GM12878 (cell line): ENCODE results near the gene CYYR1. TPM values are rescaled to one million over a fixed set of nuclear protein-coding genes. Genes with fewer than 3 reads are reported as not detected.

Source experiments
- ATAC-seq: fragments of 200-7000 bp; cut with Tn5 transposase; 3 replicates; pipeline ENCODE4 v1.9.1; 2020; ENCODE audit warnings: mild to moderate bottlenecking, moderate library complexity
- BruUV-seq: library from RNA; stranded (reverse); fragments of 400-500 nt; replicated peaks from 2 replicates; lab custom pipeline; 2021; lab: Mats Ljungman, UMichigan
- CTCF ChIA-PET: fragments of 300-600 bp; sonication (Branson Sonifier 250); formaldehyde crosslinking; extraction: SDS; loops from one replicate; lab custom pipeline; 2021; ENCODE audit warnings: inconsistent platforms; lab: Yijun Ruan, JAX
- POLR2A ChIA-PET: fragments of 350-600 bp; formaldehyde crosslinking; extraction: SDS; loops from one replicate; lab custom pipeline; 2021; ENCODE audit warnings: inconsistent platforms; lab: Charles Lee
- RAD21 ChIA-PET: fragments of 300-600 bp; sonication (Branson Sonifier 250); formaldehyde crosslinking; loops from one replicate; lab custom pipeline; 2023; ENCODE audit warnings: antibody characterized with exemption; ENCODE audit not compliant: unreplicated experiment; lab: Charles Lee
- SMC1A ChIA-PET: fragments of 300-600 bp; sonication (Branson Sonifier 250); formaldehyde crosslinking; loops from one replicate; lab custom pipeline; 2023; ENCODE audit not compliant: unreplicated experiment, uncharacterized antibody; lab: Charles Lee
- DNase-seq: peaks from one replicate; pipeline ENCODE4 v3.0.0-alpha.2; 2011; ENCODE audit warnings: low read depth, low spot score
- FAIRE-seq: peaks from 3 replicates; lab custom pipeline; 2011; peaks lifted over from hg19 to GRCh38; lab: Jason Lieb, UNC
- H2AFZ ChIP-seq: 2 replicates; pipeline ENCODE4 v1.6.0; 2011; ENCODE audit warnings: low read depth, low read length, control low read depth; ENCODE audit not compliant: control insufficient read depth
- H3K27ac ChIP-seq: 2 replicates; pipeline ENCODE4 v1.5.1; 2011; ENCODE audit warnings: control low read depth; ENCODE audit not compliant: control insufficient read depth, insufficient read depth
- H3K27me3 ChIP-seq, 2 experiments: replicated peaks in 1 of 2; 2 replicates each; pipeline versions ENCODE4 v1.6.0 to v1.6.1; 2011; ENCODE audit warnings: low read length in 1 of 2; ENCODE audit not compliant: control insufficient read depth in 2 of 2, insufficient read depth in 2 of 2
- H3K36me3 ChIP-seq, 2 experiments: 2 replicates each; pipeline ENCODE4 v1.5.1; 2011; ENCODE audit warnings: low read length in 1 of 2; ENCODE audit not compliant: control insufficient read depth in 2 of 2, insufficient read depth in 2 of 2
- H3K4me1 ChIP-seq: 2 replicates; pipeline ENCODE4 v1.6.1; 2011; ENCODE audit warnings: mild to moderate bottlenecking, low read length, moderate library complexity, mixed read lengths; ENCODE audit not compliant: control insufficient read depth, insufficient read depth
- H3K4me2 ChIP-seq: 2 replicates; pipeline ENCODE4 v1.6.0; 2011; ENCODE audit warnings: control low read depth; ENCODE audit not compliant: control insufficient read depth, insufficient read depth
- H3K4me3 ChIP-seq: fragments of 200-600 bp; sonication (generic); 2 replicates; pipeline ENCODE4 v1.5.1; 2016
- H3K79me2 ChIP-seq: 2 replicates; pipeline ENCODE4 v1.6.0; 2011; ENCODE audit warnings: low read length; ENCODE audit not compliant: control insufficient read depth, insufficient read depth
- H3K9ac ChIP-seq: 2 replicates; pipeline ENCODE4 v1.8.0; 2011; ENCODE audit warnings: low read length, control low read depth, mixed read lengths; ENCODE audit not compliant: control insufficient read depth, insufficient read depth
- H3K9me3 ChIP-seq: replicated peaks from 3 replicates; pipeline ENCODE4 v1.5.1; 2011; ENCODE audit warnings: mild to moderate bottlenecking, low read length; ENCODE audit not compliant: control insufficient read depth, insufficient read depth
- H4K20me1 ChIP-seq: 2 replicates; pipeline ENCODE4 v1.6.0; 2011; ENCODE audit not compliant: control insufficient read depth, insufficient read depth
- GATAD2B ChIP-seq: fragments of 450-650 bp; conservative IDR thresholded peaks from 2 replicates; pipeline ENCODE4 v1.6.1; 2017; ENCODE audit warnings: low read depth, mild to moderate bottlenecking, moderate library complexity
- POLR2AphosphoS5 ChIP-seq: IDR thresholded peaks from 2 replicates; pipeline ENCODE4 v1.6.1; 2011; ENCODE audit warnings: mild to moderate bottlenecking, low read length, inconsistent platforms
- RAD21 ChIP-seq: IDR thresholded peaks from 2 replicates; pipeline ENCODE4 v1.6.1; 2011; ENCODE audit warnings: mild to moderate bottlenecking, low read depth, low read length, moderate library complexity; ENCODE audit not compliant: insufficient read depth
- SRF ChIP-seq, 2 experiments: IDR thresholded peaks; 2 replicates each; pipeline ENCODE4 v1.6.1; 2011; ENCODE audit warnings: low read depth in 2 of 2, low read length in 2 of 2, mild to moderate bottlenecking in 1 of 2, moderate library complexity in 1 of 2
- ZNF217 ChIP-seq: fragments of 450-650 bp; IDR thresholded peaks from 2 replicates; pipeline ENCODE4 v1.6.1; 2017; ENCODE audit warnings: antibody characterized with exemption, mild to moderate bottlenecking
- ZSCAN29 ChIP-seq: fragments of 450-650 bp; IDR thresholded peaks from 2 replicates; pipeline ENCODE4 v1.6.1; 2017; ENCODE audit warnings: mild to moderate bottlenecking, moderate library complexity
- WGBS: methylation state at CpG from one replicate; pipeline ENCODE4 v1.1.6; 2016; ENCODE audit warnings: low lambda C conversion rate; ENCODE audit not compliant: insufficient replicate concordance, insufficient coverage; ENCODE audit errors: missing lambda C conversion rate; 5-methylcytosine and 5-hydroxymethylcytosine counted together
- in situ Hi-C: fragments of 300-500 bp; cut with MboI; formaldehyde crosslinking; loops from 9 replicates; pipeline ENCODE4 v1.14.3; 2018; ENCODE audit warnings: mixed read lengths
- intact Hi-C: fragments of 100-400 bp; cut with micrococcal nuclease; formaldehyde crosslinking; loops from one replicate; pipeline ENCODE4 v1.14.2; 2022; ENCODE audit not compliant: unreplicated experiment
- polyA plus RNA-seq, 11 experiments: library from polyadenylated mRNA; depleted of rRNA in 4 of 11; unstranded in 6 of 11; stranded (reverse) in 5 of 11; fragments of >200 nt; fragmentation: Nextera tagmentation in 4 of 11; fragmentation: Illumina TruSeq in 1 of 11; extraction: Ambion mirVana in 4 of 11; extraction: Trizol in 1 of 11; gene quantifications; 1 replicate in 1 of 11; 2 replicates in 10 of 11; pipeline versions ENCODE4 v1.2.1 to v1.2.3, GENCODE V29; 2011 to 2016; ENCODE audit warnings: inconsistent platforms in 2 of 11, missing spikeins in 2 of 11, low read depth in 1 of 11
- total RNA-seq, 4 experiments: library from RNA; depleted of rRNA in 3 of 4; stranded (reverse); fragments of >200 nt in 3 of 4; fragmentation: Illumina TruSeq in 1 of 4; extraction: Trizol in 1 of 4; gene quantifications; 2 replicates each; pipeline versions ENCODE4 v1.2.1 to v1.2.3, GENCODE V29; 2013 to 2021
- TF ChIP-seq, protein P1 (sequence below): IDR thresholded peaks from 2 replicates; pipeline ENCODE4 v1.6.1; 2011; ENCODE audit warnings: low read depth, low read length, improper control_type of control experiment, borderline replicate concordance
- TF ChIP-seq, protein P2 (sequence below): fragments of 450-650 bp; formaldehyde crosslinking; IDR thresholded peaks from 2 replicates; pipeline ENCODE4 v1.4.0; 2020; ENCODE audit warnings: mild to moderate bottlenecking, moderate library complexity

The CYYR1 gene
- total and polyA plus RNA-seq, 10 of the 15 experiments (the other 5 are each of a cell fraction or from before 2014, with no cell fraction given), result 0.11 to 0.13 TPM; not detected in 8

DNA sequence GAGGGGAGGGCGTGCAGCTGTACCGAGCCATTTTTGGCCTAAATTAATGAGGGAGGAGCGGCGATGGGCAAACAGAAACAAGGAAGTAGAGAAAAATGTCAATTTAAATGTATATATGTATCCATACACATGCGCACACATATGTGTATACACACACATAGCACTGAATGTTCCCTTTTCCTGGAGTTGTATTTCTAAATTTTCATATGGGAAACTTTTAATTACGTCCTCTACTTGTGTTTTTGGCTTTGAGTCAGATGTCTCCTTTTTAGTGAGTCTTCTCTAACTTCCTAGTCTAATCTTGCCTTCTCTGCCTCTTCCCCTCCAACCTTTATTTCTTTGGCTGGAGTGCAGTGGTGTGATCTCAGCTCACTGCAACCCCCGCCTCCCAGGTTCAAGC lies 15.4 kb upstream of the CYYR1 start:
- H3K4me2 ChIP-seq, result no peak overlapping the region
- ChIA-PET SMC1A (interaction anchor here (1.2 kb wide), 1 partner anchor 421 kb away, joined by 3 read pairs; no protein-coding TSS in a partner anchor), RAD21 (no interaction called here), POLR2A (no interaction called here), CTCF (no interaction called here)
- no peaks in the 10 kb centered on the region for H3K4me1 ChIP-seq
- no peaks in the 10 kb centered on the region for H3K79me2 ChIP-seq
- H4K20me1 ChIP-seq, result no peaks in the 10 kb centered on the region
- no peaks in the 10 kb centered on the region for H3K27me3 ChIP-seq
- TF ChIP-seq SRF (IDR thresholded peaks at IDR 0.05; ENCODE audit: low read depth in 2 of 2, low read length in 2 of 2) (no peak), POLR2AphosphoS5 (no peak), ZSCAN29 (no peak), GATAD2B (no peak), RAD21 (no peak), ZNF217 (no peak)
- TF ChIP-seq, protein P1, sequence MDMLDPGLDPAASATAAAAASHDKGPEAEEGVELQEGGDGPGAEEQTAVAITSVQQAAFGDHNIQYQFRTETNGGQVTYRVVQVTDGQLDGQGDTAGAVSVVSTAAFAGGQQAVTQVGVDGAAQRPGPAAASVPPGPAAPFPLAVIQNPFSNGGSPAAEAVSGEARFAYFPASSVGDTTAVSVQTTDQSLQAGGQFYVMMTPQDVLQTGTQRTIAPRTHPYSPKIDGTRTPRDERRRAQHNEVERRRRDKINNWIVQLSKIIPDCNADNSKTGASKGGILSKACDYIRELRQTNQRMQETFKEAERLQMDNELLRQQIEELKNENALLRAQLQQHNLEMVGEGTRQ, result no peak
- TF ChIP-seq, protein P2, sequence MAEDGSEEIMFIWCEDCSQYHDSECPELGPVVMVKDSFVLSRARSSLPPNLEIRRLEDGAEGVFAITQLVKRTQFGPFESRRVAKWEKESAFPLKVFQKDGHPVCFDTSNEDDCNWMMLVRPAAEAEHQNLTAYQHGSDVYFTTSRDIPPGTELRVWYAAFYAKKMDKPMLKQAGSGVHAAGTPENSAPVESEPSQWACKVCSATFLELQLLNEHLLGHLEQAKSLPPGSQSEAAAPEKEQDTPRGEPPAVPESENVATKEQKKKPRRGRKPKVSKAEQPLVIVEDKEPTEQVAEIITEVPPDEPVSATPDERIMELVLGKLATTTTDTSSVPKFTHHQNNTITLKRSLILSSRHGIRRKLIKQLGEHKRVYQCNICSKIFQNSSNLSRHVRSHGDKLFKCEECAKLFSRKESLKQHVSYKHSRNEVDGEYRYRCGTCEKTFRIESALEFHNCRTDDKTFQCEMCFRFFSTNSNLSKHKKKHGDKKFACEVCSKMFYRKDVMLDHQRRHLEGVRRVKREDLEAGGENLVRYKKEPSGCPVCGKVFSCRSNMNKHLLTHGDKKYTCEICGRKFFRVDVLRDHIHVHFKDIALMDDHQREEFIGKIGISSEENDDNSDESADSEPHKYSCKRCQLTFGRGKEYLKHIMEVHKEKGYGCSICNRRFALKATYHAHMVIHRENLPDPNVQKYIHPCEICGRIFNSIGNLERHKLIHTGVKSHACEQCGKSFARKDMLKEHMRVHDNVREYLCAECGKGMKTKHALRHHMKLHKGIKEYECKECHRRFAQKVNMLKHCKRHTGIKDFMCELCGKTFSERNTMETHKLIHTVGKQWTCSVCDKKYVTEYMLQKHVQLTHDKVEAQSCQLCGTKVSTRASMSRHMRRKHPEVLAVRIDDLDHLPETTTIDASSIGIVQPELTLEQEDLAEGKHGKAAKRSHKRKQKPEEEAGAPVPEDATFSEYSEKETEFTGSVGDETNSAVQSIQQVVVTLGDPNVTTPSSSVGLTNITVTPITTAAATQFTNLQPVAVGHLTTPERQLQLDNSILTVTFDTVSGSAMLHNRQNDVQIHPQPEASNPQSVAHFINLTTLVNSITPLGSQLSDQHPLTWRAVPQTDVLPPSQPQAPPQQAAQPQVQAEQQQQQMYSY (CRISPR knock-in tag), result no peak
- no peaks in the 10 kb centered on the region for H3K36me3 ChIP-seq
- no peaks in the 10 kb centered on the region for H3K9me3 ChIP-seq
- intact Hi-C loops (no loop called here), in situ Hi-C loops (no loop called here)
- no TSS peak for BruUV-seq
- H3K9ac ChIP-seq, result no peak overlapping the region
- ATAC-seq (no peak), DNase-seq (no peak), FAIRE-seq (no peak)
- H3K27ac ChIP-seq, result no peak overlapping the region
- WGBS, result 30% methylated on average over 7 of the region's 7 CpGs
- no peak overlapping the region for H2AFZ ChIP-seq
- H3K4me3 ChIP-seq, result no peak overlapping the region
